Loucy (cell line): Measurements from ENCODE around the gene PUS3.

Experiments
- EZH2phosphoT487 ChIP-seq: fragments of 200-600 bp; IDR thresholded peaks from 2 replicates; pipeline ENCODE4 v1.6.1; 2018; ENCODE audit warnings: antibody characterized with exemption, mild to moderate bottlenecking, moderate library complexity, borderline replicate concordance
- TF ChIP-seq, protein P1 (sequence below): fragments of 200-600 bp; sonication (generic); conservative IDR thresholded peaks from 2 replicates; pipeline ENCODE4 v1.5.1; 2014; ENCODE audit warnings: mild to moderate bottlenecking, antibody characterized with exemption, low read length

DNA sequence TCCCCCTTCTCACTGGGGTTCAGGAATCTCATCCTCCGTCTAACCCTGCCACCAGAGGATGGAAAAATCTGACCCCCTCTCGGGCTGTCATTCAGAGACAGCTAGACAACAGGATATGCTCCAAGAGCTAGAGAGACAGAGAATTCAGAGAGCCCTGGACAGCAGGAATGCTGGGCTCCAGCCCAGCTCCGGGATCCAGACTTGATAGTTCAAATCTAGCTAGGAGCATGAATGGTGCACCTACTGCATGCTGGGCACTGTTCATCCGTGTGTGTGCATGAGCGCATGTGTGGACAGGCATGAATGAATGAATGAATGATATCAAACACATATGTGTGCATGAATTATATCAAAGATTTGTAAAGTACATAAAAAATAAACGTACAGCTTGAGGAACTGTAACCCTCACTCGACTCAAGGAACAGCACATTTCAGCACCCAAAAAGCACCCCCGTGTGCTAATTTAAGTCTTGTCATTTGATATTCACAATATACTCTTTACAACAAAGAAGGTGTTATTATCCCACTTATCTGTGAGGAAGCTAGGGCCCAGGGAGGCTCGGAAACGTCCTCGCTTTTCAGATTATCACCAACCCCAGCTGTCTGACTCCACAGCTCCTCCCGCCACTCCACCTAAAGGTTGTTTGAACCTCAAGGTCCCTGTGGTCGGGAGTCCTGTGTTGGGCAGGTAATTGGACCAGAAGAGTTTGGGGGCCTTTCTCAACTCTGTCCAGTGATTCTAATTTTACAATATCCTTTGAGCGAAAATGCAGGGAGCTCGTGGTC lies 42.2 kb upstream of the PUS3 start:
- TF ChIP-seq, protein P1, sequence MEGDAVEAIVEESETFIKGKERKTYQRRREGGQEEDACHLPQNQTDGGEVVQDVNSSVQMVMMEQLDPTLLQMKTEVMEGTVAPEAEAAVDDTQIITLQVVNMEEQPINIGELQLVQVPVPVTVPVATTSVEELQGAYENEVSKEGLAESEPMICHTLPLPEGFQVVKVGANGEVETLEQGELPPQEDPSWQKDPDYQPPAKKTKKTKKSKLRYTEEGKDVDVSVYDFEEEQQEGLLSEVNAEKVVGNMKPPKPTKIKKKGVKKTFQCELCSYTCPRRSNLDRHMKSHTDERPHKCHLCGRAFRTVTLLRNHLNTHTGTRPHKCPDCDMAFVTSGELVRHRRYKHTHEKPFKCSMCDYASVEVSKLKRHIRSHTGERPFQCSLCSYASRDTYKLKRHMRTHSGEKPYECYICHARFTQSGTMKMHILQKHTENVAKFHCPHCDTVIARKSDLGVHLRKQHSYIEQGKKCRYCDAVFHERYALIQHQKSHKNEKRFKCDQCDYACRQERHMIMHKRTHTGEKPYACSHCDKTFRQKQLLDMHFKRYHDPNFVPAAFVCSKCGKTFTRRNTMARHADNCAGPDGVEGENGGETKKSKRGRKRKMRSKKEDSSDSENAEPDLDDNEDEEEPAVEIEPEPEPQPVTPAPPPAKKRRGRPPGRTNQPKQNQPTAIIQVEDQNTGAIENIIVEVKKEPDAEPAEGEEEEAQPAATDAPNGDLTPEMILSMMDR, result no peak
- TF ChIP-seq EZH2phosphoT487, result no peak
